SIG-M5 (cell line): ENCODE results near the gene SHLD1.
A peak's percentile ranks its signal among the peaks of the same experiment; 100 is the strongest.

Experiments
- DNase-seq: peaks from one replicate; lab custom pipeline; 2025; lab: John Stamatoyannopoulos, UW

Gene SHLD1

GRCh38 chr20:5893052-5893451, 142.9 kb downstream of the SHLD1 start:
- DNase-seq = no peak

GRCh38 chr20:5893621-5894020, 143.4 kb downstream of the SHLD1 start:
- no peak for DNase-seq

- DNase-seq = peak; percentile 17
These were observed 145.4 kb downstream of the SHLD1 start for GRCh38 chr20:5895626-5896025.

GRCh38 chr20:5899444-5899843, 149.2 kb downstream of the SHLD1 start:
- DNase-seq = no peak

- no peak for DNase-seq
These were observed 150.7 kb downstream of the SHLD1 start for GRCh38 chr20:5900908-5901307.

- no peak for DNase-seq
These were observed 158.8 kb downstream of the SHLD1 start for GRCh38 chr20:5908981-5909380.

- no peak for DNase-seq
These were observed 160.0 kb downstream of the SHLD1 start for GRCh38 chr20:5910186-5910585.

- DNase-seq = no peak
These were observed 163.0 kb downstream of the SHLD1 start for GRCh38 chr20:5913166-5913565.
